Stimulated activated CD8-positive, alpha-beta memory T cell treated with anti-CD3 and anti-CD28 coated beads, Interleukin-4, amount 100 ng/mL, for 4 hours (primary cell): ENCODE measurements around the gene CLASP1.
"Not testable (repeated sequence)": the region's sequence is repeated elsewhere in the genome, so short reads cannot be mapped to it uniquely, and the experiment has no call there.

Source experiments
- DNase-seq, 2 donors: peaks; one replicate each; pipeline ENCODE4 v3.0.0-alpha.2; 2020; ENCODE audit warnings: low read depth in 2 of 2, low spot score in 1 of 2

The CLASP1 gene

DNA sequence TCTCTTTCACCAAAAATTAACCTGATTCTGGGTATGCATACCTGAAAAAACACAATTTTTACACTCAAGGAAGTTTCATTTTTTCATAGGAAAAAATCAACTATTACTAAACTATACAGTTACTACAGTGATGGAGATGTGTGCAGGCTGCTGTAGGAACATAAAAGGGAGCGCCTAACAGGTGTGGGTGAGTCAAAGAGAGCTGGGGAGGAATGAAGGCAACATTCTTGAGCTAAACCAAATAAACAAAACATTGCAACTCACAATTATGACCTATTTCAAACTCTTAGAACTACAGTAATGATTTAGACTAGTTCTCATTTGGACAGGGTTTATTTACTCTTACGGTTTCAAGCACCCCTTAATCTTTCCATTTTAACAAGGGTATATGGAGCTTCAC is 13.4 kb upstream of the CLASP1 start:
- no peak for DNase-seq

DNA sequence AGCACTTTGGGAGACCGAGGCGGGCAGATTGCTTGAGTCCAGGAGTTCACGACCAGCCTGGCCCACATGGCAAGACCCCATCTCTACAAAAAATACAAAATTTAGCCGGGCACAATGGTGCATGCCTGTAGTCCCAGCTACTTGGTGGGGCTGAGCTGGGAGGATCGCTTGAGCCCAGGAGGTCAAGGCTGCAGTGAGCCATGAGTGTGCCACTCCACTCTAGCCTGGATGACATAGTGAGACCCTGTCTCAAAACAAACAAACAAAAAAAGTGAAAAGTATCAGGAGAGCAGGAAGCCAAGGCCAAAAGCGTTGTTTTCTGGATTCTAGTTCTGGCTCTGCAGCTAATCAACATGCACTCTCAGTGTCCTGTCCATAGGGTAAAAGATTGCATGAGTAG is 10.7 kb upstream of the CLASP1 start:
- no peak for DNase-seq

GRCh38 chr2:121658393-121658792 is 9.1 kb upstream of the CLASP1 start:
- DNase-seq: not testable (repeated sequence)

GRCh38 chr2:121653035-121653434 is 3.8 kb upstream of the CLASP1 start:
- no peak for DNase-seq

DNA sequence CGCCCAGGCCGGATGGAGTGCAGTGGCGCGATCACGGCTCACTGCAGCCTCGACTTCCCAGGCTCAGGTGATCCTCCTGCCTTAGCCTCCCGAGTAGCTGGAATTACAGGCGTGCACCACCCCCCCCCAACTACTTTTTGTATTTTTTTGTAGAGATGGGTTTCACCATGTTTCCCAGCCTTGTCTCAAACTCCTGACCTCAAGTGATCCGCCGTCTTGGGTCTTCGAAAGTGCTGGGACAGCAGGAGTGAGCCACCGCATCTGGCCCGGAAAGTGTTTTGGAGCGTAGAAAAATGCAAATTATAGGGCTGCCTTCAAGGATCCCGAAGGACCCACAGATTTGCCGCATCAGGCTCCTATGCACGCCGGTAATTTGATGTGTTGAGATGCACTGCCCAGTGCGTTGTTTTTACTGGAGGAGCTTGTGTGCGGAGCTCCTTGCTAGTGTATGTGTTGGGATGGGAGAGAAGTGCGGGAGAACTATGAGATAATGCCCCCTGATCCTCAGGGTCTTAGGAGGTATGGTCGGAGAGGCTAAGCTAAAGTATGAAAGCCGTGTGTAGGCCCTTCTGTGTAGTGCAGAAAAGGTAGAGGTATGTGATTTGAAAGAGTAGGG is 1.2 kb upstream of the CLASP1 start:
- DNase-seq: no peak

GRCh38 chr2:121649596-121650314 is 493 bp upstream of the CLASP1 start:
- peak; percentile 88 to 92 for DNase-seq

DNA sequence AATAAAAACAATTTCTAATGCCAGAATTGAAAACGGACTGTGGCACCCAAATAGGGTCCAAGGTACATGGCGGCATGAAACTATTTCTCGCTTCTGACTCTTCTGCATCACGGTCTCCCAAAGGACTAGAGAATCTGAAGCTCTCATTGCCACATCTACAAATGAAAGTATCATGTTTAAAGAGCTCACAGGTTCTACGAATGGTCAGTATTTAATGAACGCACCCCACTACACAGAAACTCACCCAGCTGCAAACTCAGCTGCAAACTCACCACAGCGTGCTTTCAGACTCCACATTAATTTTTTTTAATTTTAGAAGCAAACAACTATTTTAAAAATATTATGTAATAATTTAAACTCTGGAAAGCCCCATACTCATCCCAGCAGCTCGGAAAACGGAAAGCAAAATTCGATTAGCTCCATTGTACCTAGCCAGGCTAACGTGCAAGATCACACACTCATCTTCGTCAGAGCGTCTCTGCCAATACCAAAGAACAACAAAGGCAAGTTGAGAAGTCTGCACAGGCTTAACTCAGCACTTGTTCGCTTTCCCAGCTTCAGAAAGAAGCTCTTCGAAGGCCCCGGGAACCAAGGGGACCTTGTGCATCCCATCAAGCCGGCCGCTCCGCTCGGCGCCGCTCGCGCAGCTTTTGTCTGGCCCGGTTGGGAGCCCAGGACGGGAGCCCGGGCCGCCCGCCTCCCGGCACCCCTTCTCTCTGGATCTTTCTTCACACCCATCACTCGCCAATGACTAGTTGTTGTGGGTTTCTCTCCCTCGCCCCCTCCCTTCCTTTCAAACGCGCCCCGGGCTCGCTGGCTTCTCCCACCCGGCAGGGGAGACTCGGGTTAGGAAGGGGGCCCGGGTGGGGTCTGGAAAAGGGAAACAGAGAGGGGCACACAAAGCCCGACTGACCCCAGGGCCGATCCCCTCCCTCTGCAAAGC is 785 bp downstream of the CLASP1 start:
- DNase-seq: peak; percentile 9 to 16

GRCh38 chr2:121647396-121647795 is 1.9 kb downstream of the CLASP1 start:
- no peak for DNase-seq

GRCh38 chr2:121644715-121645114 is 4.5 kb downstream of the CLASP1 start:
- no peak for DNase-seq

DNA sequence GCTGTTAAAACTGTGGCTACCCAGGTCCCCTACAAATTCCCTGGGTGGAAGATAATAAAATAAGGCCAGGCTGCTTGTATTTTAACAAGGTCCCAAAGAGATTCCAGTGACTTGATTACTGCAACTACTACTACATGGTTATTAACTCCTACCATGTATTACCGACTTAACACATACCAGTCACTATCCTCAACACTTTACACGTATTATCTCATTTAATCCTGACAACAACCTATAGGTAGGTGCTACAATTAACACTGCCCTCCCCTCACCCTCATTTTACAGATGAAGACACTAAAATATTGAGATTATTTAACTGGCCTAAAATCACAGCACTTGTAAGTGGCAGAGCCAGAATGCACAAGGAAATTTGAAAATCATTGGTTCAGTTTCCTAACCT is 5.4 kb downstream of the CLASP1 start:
- DNase-seq: no peak

GRCh38 chr2:121640380-121641316 is 8.6 kb downstream of the CLASP1 start:
- DNase-seq: no peak

DNA sequence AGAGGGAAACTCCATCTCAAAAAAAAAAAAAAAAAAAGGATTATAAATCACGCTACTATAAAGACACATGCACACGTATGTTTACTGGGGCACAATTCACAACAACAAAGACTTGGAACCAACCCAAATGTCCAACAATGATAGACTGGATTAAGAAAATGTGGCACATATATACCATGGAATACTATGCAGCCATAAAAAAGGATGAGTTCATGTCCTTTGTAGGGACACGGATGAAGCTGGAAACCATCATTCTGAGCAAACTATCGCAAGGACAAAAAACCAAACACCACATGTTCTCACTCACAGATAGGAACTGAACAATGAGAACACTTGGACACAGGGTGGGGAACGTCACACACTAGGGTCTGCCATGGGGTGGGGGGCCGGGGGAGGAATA is 9.4 kb downstream of the CLASP1 start:
- not testable (repeated sequence) for DNase-seq

DNA sequence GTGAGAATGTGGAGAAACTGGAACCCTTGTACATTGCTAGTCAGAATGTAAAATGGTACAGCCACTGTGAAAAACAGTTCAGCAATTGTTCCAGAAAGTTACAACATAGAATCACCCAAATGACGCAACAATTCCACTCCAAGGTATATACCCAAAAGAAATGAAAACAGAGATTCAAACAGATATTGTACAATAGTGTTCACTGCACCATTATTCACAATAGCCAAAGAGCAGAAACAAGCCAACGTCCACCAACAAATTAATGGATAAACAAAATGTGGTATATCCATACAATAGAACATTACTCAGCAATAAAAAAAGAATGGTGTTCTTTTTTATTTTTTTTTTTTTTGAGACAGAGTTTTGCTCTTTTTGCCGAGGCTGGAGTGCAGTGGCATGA is 10.9 kb downstream of the CLASP1 start:
- no peak for DNase-seq

- DNase-seq: no peak
Observed at GRCh38 chr2:121635371-121635770, 13.9 kb downstream of the CLASP1 start.

GRCh38 chr2:121634354-121635307 is 14.6 kb downstream of the CLASP1 start:
- DNase-seq: no peak

GRCh38 chr2:121633463-121633862 is 15.8 kb downstream of the CLASP1 start:
- no peak for DNase-seq

DNA sequence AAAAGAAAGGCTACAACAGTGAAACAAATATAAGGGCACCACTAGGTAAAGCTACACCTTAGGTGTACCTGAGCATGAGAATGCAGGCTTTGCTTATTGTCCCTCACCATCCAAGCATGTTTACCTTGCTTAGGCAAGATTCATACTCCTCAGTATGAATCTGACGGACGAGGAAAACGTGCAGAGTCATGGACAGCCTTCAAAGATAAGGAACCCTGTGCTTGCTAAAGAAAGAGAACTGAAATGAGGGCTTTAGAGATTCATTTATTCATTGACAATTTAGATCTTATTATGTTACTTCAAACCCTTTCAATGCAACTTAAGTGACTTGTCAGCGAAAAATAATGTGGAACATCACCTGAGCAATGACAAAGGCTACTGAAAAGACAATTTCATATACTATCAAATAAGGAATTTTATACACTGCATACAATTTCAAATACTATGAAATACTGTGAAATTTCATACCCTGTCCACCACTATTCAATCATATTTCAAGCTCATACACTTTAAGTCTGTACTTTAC is 21.7 kb downstream of the CLASP1 start:
- DNase-seq: no peak

DNA sequence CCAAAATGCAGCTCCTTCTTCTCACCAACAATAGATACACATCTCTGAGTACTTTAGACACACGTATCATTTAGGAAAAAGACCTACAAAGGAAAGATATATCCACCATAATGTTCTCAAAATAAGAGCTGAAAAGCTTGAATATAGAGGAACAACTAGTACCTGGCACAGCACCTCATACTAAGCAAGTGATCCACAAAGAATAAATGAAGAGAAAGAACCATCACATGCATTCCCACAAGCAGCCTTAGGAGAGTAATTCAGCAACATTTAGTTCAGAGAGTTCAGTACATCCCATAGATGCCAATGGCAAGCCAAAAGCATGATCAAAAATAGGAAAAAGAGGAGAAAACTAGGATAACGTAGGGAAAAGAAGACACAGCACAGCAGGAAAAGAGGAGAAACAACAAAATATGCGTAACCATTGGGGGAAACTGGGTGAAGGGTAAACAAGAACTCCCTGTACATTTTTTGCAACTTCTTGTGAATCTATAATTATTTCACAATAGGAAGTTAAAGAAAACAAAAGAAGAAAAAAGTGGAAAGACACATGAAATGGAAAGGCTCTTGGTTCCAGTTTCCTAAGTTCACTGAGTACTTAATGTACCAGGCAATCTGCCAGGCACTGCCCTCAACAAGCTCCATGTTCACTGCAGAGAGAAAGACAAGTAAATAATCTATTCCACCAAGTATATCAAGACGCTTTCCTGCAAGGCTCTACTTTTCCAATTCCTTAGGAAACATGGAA is 22.3 kb downstream of the CLASP1 start:
- no peak for DNase-seq

GRCh38 chr2:121625953-121626352 is 23.3 kb downstream of the CLASP1 start:
- no peak for DNase-seq
